GM12878 (cell line): Measurements from ENCODE around the gene TMEM212. TPM values are rescaled to one million over a fixed set of nuclear protein-coding genes. Genes with fewer than 3 reads are reported as not detected.
A peak's percentile ranks its signal among the peaks of the same experiment; 100 is the strongest.

Source experiments
- ATF7 ChIP-seq: fragments of 450-650 bp; IDR thresholded peaks from 2 replicates; pipeline ENCODE4 v1.6.1; 2016; ENCODE audit warnings: low read depth, mild to moderate bottlenecking
- BRCA1 ChIP-seq: IDR thresholded peaks from 2 replicates; pipeline ENCODE4 v1.6.1; 2011; ENCODE audit warnings: low read depth, low read length, improper control_type of control experiment
- CEBPB ChIP-seq, 2 experiments: fragments of 150-350 bp in 1 of 2; IDR thresholded peaks; 2 replicates each; pipeline ENCODE4 v1.6.1; 2012 to 2014; ENCODE audit warnings: low read depth in 2 of 2, low read length in 2 of 2, borderline replicate concordance in 1 of 2, inconsistent platforms in 1 of 2
- ETV6 ChIP-seq, 2 experiments: fragments of 450-650 bp in 1 of 2; IDR thresholded peaks in 1 of 2; conservative IDR thresholded peaks in 1 of 2; 2 replicates each; pipeline ENCODE4 v1.6.1; 2014; ENCODE audit warnings: antibody characterized with exemption in 1 of 2, borderline replicate concordance in 1 of 2, low read depth in 1 of 2, mild to moderate bottlenecking in 1 of 2, moderate library complexity in 1 of 2
- IKZF1 ChIP-seq: fragments of 450-650 bp; conservative IDR thresholded peaks from 2 replicates; pipeline ENCODE4 v1.6.1; 2017; ENCODE audit warnings: antibody characterized with exemption, mild to moderate bottlenecking
- IRF4 ChIP-seq: IDR thresholded peaks from 2 replicates; pipeline ENCODE4 v1.6.1; 2011; ENCODE audit warnings: low read depth, low read length
- LARP7 ChIP-seq: fragments of 450-650 bp; IDR thresholded peaks from 2 replicates; pipeline ENCODE4 v1.6.1; 2017; ENCODE audit warnings: mild to moderate bottlenecking
- NFIC ChIP-seq: IDR thresholded peaks from 2 replicates; pipeline ENCODE4 v1.6.1; 2012; ENCODE audit warnings: low read depth, mild to moderate bottlenecking, inconsistent platforms, low read length, moderate library complexity
- NFYA ChIP-seq: IDR thresholded peaks from 2 replicates; pipeline ENCODE4 v1.6.1; 2011; ENCODE audit warnings: low read depth, mild to moderate bottlenecking, low read length, improper control_type of control experiment, borderline replicate concordance
- NFYB ChIP-seq: IDR thresholded peaks from 2 replicates; pipeline ENCODE4 v1.6.1; 2011; ENCODE audit warnings: low read depth, mild to moderate bottlenecking, low read length, improper control_type of control experiment, moderate library complexity; ENCODE audit not compliant: insufficient read depth
- POLR2AphosphoS5 ChIP-seq: IDR thresholded peaks from 2 replicates; pipeline ENCODE4 v1.6.1; 2011; ENCODE audit warnings: mild to moderate bottlenecking, low read length, inconsistent platforms
- RAD21 ChIP-seq: IDR thresholded peaks from 2 replicates; pipeline ENCODE4 v1.6.1; 2011; ENCODE audit warnings: mild to moderate bottlenecking, low read depth, low read length, moderate library complexity; ENCODE audit not compliant: insufficient read depth
- RFX5 ChIP-seq: IDR thresholded peaks from 2 replicates; pipeline ENCODE4 v1.6.1; 2011; ENCODE audit warnings: low read depth, low read length, improper control_type of control experiment
- RUNX3 ChIP-seq: IDR thresholded peaks from 2 replicates; pipeline ENCODE4 v1.6.1; 2012; ENCODE audit warnings: low read length, inconsistent platforms
- SIN3A ChIP-seq: IDR thresholded peaks from 2 replicates; pipeline ENCODE4 v1.6.1; 2012; ENCODE audit warnings: low read depth, low read length, improper control_type of control experiment
- SMAD5 ChIP-seq: IDR thresholded peaks from 2 replicates; pipeline ENCODE4 v1.6.1; 2016; ENCODE audit warnings: antibody characterized with exemption, low read depth
- SREBF2 ChIP-seq: IDR thresholded peaks from 2 replicates; pipeline ENCODE4 v1.6.1; 2012; ENCODE audit warnings: mild to moderate bottlenecking, low read length
- TBL1XR1 ChIP-seq: IDR thresholded peaks from 2 replicates; pipeline ENCODE4 v1.6.1; 2012; ENCODE audit warnings: low read depth, low read length, improper control_type of control experiment
- YY1 ChIP-seq: IDR thresholded peaks from 2 replicates; pipeline ENCODE4 v1.6.1; 2011; ENCODE audit warnings: low read depth, mild to moderate bottlenecking, low read length
- polyA plus RNA-seq, 11 experiments: library from polyadenylated mRNA; depleted of rRNA in 4 of 11; unstranded in 6 of 11; stranded (reverse) in 5 of 11; fragments of >200 nt; fragmentation: Nextera tagmentation in 4 of 11; fragmentation: Illumina TruSeq in 1 of 11; extraction: Ambion mirVana in 4 of 11; extraction: Trizol in 1 of 11; gene quantifications; 1 replicate in 1 of 11; 2 replicates in 10 of 11; pipeline versions ENCODE4 v1.2.1 to v1.2.3, GENCODE V29; 2011 to 2016; ENCODE audit warnings: inconsistent platforms in 2 of 11, missing spikeins in 2 of 11, low read depth in 1 of 11
- total RNA-seq, 4 experiments: library from RNA; depleted of rRNA in 3 of 4; stranded (reverse); fragments of >200 nt in 3 of 4; fragmentation: Illumina TruSeq in 1 of 4; extraction: Trizol in 1 of 4; gene quantifications; 2 replicates each; pipeline versions ENCODE4 v1.2.1 to v1.2.3, GENCODE V29; 2013 to 2021
- TF ChIP-seq, protein P1 (sequence below): IDR thresholded peaks from 2 replicates; pipeline ENCODE4 v1.6.1; 2012; ENCODE audit warnings: low read depth, low read length, improper control_type of control experiment
- TF ChIP-seq, protein P2 (sequence below): fragments of 450-650 bp; IDR thresholded peaks from 2 replicates; pipeline ENCODE4 v1.6.1; 2018; ENCODE audit warnings: mild to moderate bottlenecking, low read depth, moderate library complexity; ENCODE audit not compliant: partially characterized antibody
- TF ChIP-seq, protein P3 (sequence below): IDR thresholded peaks from 2 replicates; pipeline ENCODE4 v1.6.1; 2012; ENCODE audit warnings: low read depth, low read length, improper control_type of control experiment
- TF ChIP-seq, protein P4 (sequence below): fragments of 450-650 bp; IDR thresholded peaks from 2 replicates; pipeline ENCODE4 v1.6.1; 2017; ENCODE audit warnings: borderline replicate concordance
- TF ChIP-seq, protein P5 (sequence below): IDR thresholded peaks from 2 replicates; pipeline ENCODE4 v1.6.1; 2012; ENCODE audit warnings: low read length, inconsistent platforms

TMEM212 gene
- total and polyA plus RNA-seq, 10 of the 15 experiments (the other 5 are each of a cell fraction or from before 2014, with no cell fraction given) = not detected

DNA sequence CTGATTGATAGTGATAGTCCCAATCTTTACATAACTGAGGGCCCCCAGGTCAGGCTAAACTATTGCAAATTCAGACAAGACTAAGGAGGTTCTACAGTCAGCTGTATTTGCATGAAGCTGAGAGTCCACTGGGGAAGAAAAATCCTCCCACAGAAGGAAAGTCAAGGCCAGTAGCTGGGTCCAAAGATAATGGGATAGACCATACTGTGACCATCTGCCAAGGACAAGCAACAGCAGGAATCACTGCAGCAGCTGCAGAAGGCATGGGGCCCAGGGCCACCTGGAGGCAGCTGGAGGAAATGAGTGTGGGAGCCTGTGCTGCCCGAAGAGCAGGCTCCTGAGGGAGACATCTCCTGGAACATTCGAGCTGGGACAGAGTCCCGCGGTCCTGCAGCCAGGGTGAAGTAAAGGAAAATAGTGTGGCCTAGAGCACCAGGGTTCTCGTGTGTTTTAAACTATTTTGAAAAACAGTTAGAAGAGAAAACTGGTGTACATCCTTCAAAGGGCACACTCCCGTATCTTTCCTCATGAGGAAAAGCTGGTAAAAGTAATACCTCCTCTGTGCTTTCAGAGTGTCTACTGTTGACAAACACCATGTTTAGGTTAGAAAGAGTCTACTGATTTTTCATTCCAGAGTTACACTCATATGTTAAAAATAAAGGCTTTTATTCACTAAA is 13.2 kb upstream of the TMEM212 start (continued):
- TF ChIP-seq, protein P1, sequence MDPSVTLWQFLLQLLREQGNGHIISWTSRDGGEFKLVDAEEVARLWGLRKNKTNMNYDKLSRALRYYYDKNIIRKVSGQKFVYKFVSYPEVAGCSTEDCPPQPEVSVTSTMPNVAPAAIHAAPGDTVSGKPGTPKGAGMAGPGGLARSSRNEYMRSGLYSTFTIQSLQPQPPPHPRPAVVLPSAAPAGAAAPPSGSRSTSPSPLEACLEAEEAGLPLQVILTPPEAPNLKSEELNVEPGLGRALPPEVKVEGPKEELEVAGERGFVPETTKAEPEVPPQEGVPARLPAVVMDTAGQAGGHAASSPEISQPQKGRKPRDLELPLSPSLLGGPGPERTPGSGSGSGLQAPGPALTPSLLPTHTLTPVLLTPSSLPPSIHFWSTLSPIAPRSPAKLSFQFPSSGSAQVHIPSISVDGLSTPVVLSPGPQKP = no peak
- TF ChIP-seq NFYB (no peak), ETV6 (conservative IDR thresholded peaks at IDR 0.05 in 1 of 2, IDR thresholded peaks at IDR 0.05 in 1 of 2; ENCODE audit: borderline replicate concordance in 1 of 2, low read depth in 1 of 2) (no peak), POLR2AphosphoS5 (no peak), IRF4 (no peak), SREBF2 (no peak), CEBPB (IDR thresholded peaks at IDR 0.05; ENCODE audit: borderline replicate concordance in 1 of 2, low read depth in 2 of 2, low read length in 2 of 2) (no peak), RUNX3 (no peak), SMAD5 (no peak), NFYA (no peak), SIN3A (no peak), IKZF1 (peak; percentile 84), YY1 (0 out of 2 replicates have a peak, but pooled peaks have one; percentile 23), RFX5 (no peak), NFIC (no peak), LARP7 (peak; percentile 44; the same call in 1 of the 2 replicates), BRCA1 (no peak), ATF7 (no peak), TBL1XR1 (no peak), RAD21 (peak; percentile 53)
- TF ChIP-seq, protein P2, sequence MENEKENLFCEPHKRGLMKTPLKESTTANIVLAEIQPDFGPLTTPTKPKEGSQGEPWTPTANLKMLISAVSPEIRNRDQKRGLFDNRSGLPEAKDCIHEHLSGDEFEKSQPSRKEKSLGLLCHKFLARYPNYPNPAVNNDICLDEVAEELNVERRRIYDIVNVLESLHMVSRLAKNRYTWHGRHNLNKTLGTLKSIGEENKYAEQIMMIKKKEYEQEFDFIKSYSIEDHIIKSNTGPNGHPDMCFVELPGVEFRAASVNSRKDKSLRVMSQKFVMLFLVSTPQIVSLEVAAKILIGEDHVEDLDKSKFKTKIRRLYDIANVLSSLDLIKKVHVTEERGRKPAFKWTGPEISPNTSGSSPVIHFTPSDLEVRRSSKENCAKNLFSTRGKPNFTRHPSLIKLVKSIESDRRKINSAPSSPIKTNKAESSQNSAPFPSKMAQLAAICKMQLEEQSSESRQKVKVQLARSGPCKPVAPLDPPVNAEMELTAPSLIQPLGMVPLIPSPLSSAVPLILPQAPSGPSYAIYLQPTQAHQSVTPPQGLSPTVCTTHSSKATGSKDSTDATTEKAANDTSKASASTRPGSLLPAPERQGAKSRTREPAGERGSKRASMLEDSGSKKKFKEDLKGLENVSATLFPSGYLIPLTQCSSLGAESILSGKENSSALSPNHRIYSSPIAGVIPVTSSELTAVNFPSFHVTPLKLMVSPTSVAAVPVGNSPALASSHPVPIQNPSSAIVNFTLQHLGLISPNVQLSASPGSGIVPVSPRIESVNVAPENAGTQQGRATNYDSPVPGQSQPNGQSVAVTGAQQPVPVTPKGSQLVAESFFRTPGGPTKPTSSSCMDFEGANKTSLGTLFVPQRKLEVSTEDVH = no peak
- TF ChIP-seq, protein P3, sequence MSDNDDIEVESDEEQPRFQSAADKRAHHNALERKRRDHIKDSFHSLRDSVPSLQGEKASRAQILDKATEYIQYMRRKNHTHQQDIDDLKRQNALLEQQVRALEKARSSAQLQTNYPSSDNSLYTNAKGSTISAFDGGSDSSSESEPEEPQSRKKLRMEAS = no peak
- TF ChIP-seq, protein P4, sequence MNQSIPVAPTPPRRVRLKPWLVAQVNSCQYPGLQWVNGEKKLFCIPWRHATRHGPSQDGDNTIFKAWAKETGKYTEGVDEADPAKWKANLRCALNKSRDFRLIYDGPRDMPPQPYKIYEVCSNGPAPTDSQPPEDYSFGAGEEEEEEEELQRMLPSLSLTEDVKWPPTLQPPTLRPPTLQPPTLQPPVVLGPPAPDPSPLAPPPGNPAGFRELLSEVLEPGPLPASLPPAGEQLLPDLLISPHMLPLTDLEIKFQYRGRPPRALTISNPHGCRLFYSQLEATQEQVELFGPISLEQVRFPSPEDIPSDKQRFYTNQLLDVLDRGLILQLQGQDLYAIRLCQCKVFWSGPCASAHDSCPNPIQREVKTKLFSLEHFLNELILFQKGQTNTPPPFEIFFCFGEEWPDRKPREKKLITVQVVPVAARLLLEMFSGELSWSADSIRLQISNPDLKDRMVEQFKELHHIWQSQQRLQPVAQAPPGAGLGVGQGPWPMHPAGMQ = no peak
- TF ChIP-seq, protein P5, sequence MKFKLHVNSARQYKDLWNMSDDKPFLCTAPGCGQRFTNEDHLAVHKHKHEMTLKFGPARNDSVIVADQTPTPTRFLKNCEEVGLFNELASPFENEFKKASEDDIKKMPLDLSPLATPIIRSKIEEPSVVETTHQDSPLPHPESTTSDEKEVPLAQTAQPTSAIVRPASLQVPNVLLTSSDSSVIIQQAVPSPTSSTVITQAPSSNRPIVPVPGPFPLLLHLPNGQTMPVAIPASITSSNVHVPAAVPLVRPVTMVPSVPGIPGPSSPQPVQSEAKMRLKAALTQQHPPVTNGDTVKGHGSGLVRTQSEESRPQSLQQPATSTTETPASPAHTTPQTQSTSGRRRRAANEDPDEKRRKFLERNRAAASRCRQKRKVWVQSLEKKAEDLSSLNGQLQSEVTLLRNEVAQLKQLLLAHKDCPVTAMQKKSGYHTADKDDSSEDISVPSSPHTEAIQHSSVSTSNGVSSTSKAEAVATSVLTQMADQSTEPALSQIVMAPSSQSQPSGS = no peak
